Neutrophil (primary cell): ENCODE data around the gene RTN4RL1.

ENCODE experiments used
- H3K27ac ChIP-seq: fragments of 200-600 bp; sonication (generic); 2 replicates; pipeline ENCODE4 v1.5.1; 2016; ENCODE audit warnings: mild to moderate bottlenecking, moderate library complexity
- H3K27me3 ChIP-seq: fragments of 200-600 bp; sonication (generic); 2 replicates; pipeline ENCODE4 v1.6.0; 2016; ENCODE audit warnings: mild to moderate bottlenecking
- H3K36me3 ChIP-seq: fragments of 200-600 bp; sonication (generic); 2 replicates; pipeline ENCODE4 v1.5.1; 2017
- H3K4me1 ChIP-seq, 2 experiments: fragments of 200-600 bp in 1 of 2; sonication (generic) in 1 of 2; 1 replicate in 1 of 2; 2 replicates in 1 of 2; pipeline versions ENCODE4 v1.5.1 to v1.6.1; 2013 to 2016; ENCODE audit warnings: low read depth in 1 of 2, low read length in 1 of 2, mild to moderate bottlenecking in 1 of 2, moderate library complexity in 1 of 2; ENCODE audit not compliant: control insufficient read depth in 1 of 2, insufficient read depth in 1 of 2
- H3K4me3 ChIP-seq, 2 experiments: fragments of 200-600 bp in 1 of 2; sonication (generic) in 1 of 2; 1 replicate in 1 of 2; 2 replicates in 1 of 2; pipeline ENCODE4 v1.5.1; 2013 to 2016; ENCODE audit warnings: low read depth in 1 of 2, low read length in 1 of 2, mild to moderate bottlenecking in 1 of 2, moderate library complexity in 1 of 2
- H3K9me3 ChIP-seq: fragments of 200-600 bp; sonication (generic); 2 replicates; pipeline ENCODE4 v1.5.1; 2016
- TF ChIP-seq, protein P1 (sequence below): fragments of 200-600 bp; sonication (generic); IDR thresholded peaks from 2 replicates; pipeline ENCODE4 v1.5.1; 2016; ENCODE audit warnings: antibody characterized with exemption

Gene RTN4RL1

DNA sequence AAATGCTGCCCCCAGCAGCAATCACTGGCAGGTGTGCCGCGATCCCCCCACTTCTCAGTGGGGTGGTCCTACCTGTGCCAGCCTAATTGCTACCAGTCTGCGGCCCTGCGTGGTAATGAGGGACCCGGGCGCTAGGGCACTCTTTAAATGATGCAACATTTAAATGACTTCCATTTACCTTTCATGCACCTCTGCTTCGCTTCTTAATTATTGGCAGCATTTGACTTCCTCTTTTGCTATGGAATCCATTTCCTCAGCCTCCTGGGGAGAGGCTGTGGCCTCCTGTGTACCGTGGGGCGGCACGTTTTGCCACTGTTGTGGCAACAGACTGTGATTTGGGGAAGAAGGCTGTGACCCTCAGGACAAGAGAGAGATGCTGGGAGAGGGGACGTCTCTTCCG, 109.2 kb downstream of the RTN4RL1 start:
- Histone ChIP-seq H3K4me1 (no peaks in the 10 kb centered on the region), H3K9me3 (no peaks in the 10 kb centered on the region), H3K27me3 (peaks cover 53% of the 10 kb centered on the region), H3K27ac (no peak overlapping the region), H3K4me3 (no peak overlapping the region), H3K36me3 (no peaks in the 10 kb centered on the region)
- TF ChIP-seq, protein P1, sequence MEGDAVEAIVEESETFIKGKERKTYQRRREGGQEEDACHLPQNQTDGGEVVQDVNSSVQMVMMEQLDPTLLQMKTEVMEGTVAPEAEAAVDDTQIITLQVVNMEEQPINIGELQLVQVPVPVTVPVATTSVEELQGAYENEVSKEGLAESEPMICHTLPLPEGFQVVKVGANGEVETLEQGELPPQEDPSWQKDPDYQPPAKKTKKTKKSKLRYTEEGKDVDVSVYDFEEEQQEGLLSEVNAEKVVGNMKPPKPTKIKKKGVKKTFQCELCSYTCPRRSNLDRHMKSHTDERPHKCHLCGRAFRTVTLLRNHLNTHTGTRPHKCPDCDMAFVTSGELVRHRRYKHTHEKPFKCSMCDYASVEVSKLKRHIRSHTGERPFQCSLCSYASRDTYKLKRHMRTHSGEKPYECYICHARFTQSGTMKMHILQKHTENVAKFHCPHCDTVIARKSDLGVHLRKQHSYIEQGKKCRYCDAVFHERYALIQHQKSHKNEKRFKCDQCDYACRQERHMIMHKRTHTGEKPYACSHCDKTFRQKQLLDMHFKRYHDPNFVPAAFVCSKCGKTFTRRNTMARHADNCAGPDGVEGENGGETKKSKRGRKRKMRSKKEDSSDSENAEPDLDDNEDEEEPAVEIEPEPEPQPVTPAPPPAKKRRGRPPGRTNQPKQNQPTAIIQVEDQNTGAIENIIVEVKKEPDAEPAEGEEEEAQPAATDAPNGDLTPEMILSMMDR, result no peak

DNA sequence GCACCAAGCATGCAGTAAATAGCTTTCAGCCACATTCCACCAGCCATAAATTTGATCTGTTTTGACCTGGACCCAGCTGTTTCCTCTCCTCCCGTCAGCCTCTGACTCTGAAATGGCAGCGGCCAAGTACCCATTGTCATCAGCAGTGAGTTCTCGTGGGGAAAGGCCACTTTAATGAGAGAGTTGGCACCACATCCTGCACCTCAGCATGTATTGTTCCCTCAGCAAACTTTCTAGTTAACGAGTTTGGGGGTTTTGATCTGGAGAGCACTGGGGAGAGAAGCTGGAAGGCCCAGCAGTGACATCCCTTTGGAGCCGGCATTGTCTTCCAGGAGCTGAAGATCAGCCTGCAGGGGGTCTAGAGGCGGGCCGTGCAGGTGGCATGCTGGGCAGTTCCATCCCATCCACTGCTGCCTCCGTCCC, 110.5 kb downstream of the RTN4RL1 start:
- TF ChIP-seq, protein P1, result no peak
- no peaks in the 10 kb centered on the region for H3K36me3 ChIP-seq
- no peak overlapping the region for H3K4me3 ChIP-seq
- H3K27ac ChIP-seq, result no peak overlapping the region
- H3K27me3 ChIP-seq, result peaks cover 65% of the 10 kb centered on the region
- no peaks in the 10 kb centered on the region for H3K4me1 ChIP-seq
- H3K9me3 ChIP-seq, result no peaks in the 10 kb centered on the region

DNA sequence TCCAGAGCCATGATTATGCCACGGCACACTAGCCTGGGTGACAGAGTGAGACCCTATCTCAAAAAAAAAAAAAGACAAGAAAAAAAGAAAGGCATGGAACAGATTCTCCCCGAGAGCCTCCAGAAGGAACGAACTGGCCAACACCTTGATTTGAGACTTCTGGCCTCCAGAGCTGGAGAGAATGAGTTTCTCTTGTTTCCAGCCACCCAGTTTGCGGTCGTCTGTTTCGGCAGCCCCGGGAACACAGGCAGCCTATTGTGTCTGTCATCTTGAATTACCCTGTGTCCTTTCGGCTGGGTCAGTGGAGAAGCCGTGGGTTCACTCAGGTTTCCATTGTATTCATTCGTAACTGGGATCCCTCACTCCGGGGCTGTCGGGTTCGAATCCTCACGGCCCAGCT, 111.4 kb downstream of the RTN4RL1 start:
- Histone ChIP-seq H3K9me3 (no peaks in the 10 kb centered on the region), H3K4me1 (no peaks in the 10 kb centered on the region), H3K36me3 (no peaks in the 10 kb centered on the region), H3K27ac (no peak overlapping the region), H3K27me3 (peaks cover 75% of the 10 kb centered on the region), H3K4me3 (no peak overlapping the region)
- TF ChIP-seq, protein P1, result no peak

DNA sequence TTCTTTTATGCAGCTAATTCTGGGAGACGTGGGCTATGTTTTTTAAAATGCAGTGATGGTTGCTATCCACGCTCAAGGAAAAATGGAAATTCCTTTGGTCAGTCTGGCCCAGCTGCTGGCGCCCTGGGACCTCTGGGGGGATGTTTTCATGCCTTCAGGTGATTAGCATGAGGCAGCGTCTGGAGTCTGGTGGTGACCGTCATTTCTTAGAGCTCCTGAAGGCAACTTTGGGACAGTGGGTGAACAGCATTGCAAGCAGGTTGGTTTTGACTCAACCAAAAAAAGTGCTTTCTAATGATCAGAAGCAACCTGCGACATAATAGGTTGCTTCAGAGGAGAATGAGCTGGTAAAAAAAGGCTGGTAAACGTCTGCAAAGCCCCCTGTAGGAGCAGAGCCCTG, 113.0 kb downstream of the RTN4RL1 start:
- Histone ChIP-seq H3K27ac (no peak overlapping the region), H3K27me3 (peaks cover 91% of the 10 kb centered on the region), H3K4me1 (no peaks in the 10 kb centered on the region), H3K4me3 (no peak overlapping the region), H3K36me3 (no peaks in the 10 kb centered on the region), H3K9me3 (no peaks in the 10 kb centered on the region)
- TF ChIP-seq, protein P1, result no peak

DNA sequence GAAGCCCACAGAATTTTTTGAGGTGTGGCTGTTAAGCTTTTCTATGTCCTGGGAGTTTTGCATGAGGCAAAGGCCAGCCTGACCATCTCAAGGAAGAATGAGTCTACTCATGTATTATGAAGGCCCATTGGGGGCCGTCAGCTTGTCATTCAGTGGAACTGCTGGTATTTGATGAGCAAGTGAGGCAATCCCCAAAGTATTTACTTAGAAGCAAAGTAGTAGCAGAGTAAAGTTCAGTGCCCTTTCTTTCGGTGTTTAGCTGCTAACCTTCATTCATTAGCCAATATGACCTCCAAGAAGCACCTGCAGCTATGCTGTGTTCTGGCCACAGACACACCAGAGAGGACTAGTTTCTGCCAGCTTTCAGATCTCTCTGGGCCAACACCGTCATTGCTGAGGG, 115.1 kb downstream of the RTN4RL1 start:
- H3K27ac ChIP-seq, result no peak overlapping the region
- no peaks in the 10 kb centered on the region for H3K9me3 ChIP-seq
- H3K27me3 ChIP-seq, result peaks cover 97% of the 10 kb centered on the region
- H3K4me3 ChIP-seq, result no peak overlapping the region
- TF ChIP-seq, protein P1, result no peak
- H3K36me3 ChIP-seq, result no peaks in the 10 kb centered on the region
- no peaks in the 10 kb centered on the region for H3K4me1 ChIP-seq
